Osteoblast (primary cell): ENCODE data around the gene PARD3B. TPM values are rescaled to one million over a fixed set of nuclear protein-coding genes. Genes with fewer than 3 reads are reported as not detected.

ENCODE experiments used
- DNase-seq: peaks from one replicate; pipeline ENCODE4 v3.0.0; 2011; ENCODE audit warnings: low spot score, mixed read lengths; ENCODE audit not compliant: insufficient read length; ENCODE audit errors: missing footprints
- H2AFZ ChIP-seq: 2 replicates; pipeline ENCODE4 v1.6.0; 2011; ENCODE audit warnings: mild to moderate bottlenecking, low read length
- H3K27ac ChIP-seq: 2 replicates; pipeline ENCODE4 v1.5.1; 2011; ENCODE audit warnings: mild to moderate bottlenecking, low read depth, low read length, moderate library complexity
- H3K27me3 ChIP-seq: 2 replicates; pipeline ENCODE4 v1.6.0; 2012; ENCODE audit warnings: mild to moderate bottlenecking, control low read depth, inconsistent platforms, low read length, moderate library complexity; ENCODE audit not compliant: insufficient read depth
- H3K36me3 ChIP-seq: 2 replicates; pipeline ENCODE4 v1.5.1; 2011; ENCODE audit warnings: mild to moderate bottlenecking, low read length, control low read depth, moderate library complexity; ENCODE audit not compliant: insufficient read depth
- H3K4me1 ChIP-seq: 2 replicates; pipeline ENCODE4 v1.5.1; 2011; ENCODE audit warnings: mild to moderate bottlenecking, low read length, control low read depth, moderate library complexity; ENCODE audit not compliant: insufficient read depth
- H3K4me2 ChIP-seq: 2 replicates; pipeline ENCODE4 v1.6.0; 2011; ENCODE audit warnings: mild to moderate bottlenecking, low read length; ENCODE audit not compliant: insufficient read depth
- H3K4me3 ChIP-seq: fragments of 200-600 bp; sonication (generic); 3 replicates; pipeline ENCODE4 v1.5.1; 2012; ENCODE audit warnings: mild to moderate bottlenecking, low read length, inconsistent platforms; ENCODE audit not compliant: insufficient read depth
- H3K79me2 ChIP-seq: 2 replicates; pipeline ENCODE4 v1.6.0; 2012; ENCODE audit warnings: mild to moderate bottlenecking, low read length, control low read depth, inconsistent platforms; ENCODE audit not compliant: insufficient read depth
- H3K9me3 ChIP-seq: 2 replicates; pipeline ENCODE4 v1.5.1; 2011; ENCODE audit warnings: low read depth, low read length, control low read depth
- H4K20me1 ChIP-seq: 2 replicates; pipeline ENCODE4 v1.6.0; 2012; ENCODE audit warnings: mild to moderate bottlenecking, low read length, control low read depth; ENCODE audit not compliant: insufficient read depth
- CTCF ChIP-seq: IDR thresholded peaks from 2 replicates; pipeline ENCODE4 v1.5.1; 2011; ENCODE audit warnings: mild to moderate bottlenecking, low read depth, low read length, moderate library complexity; ENCODE audit errors: extremely low read depth
- total RNA-seq: library from RNA; depleted of rRNA; stranded (reverse); fragments of >200 nt; gene quantifications from 2 replicates; pipeline ENCODE4 v1.2.3, GENCODE V29; 2012

Gene PARD3B
- total RNA-seq, 1 donor: 22.4 TPM

- Histone ChIP-seq H2AFZ (no peak overlapping the region), H3K4me2 (no peak overlapping the region), H3K27me3 (no peaks in the 10 kb centered on the region), H3K27ac (no peak overlapping the region), H3K9me3 (no peaks in the 10 kb centered on the region), H3K4me3 (no peak overlapping the region), H3K79me2 (no peaks in the 10 kb centered on the region), H3K36me3 (no peaks in the 10 kb centered on the region), H4K20me1 (no peaks in the 10 kb centered on the region), H3K4me1 (no peaks in the 10 kb centered on the region)
- TF ChIP-seq CTCF: no peak
- DNase-seq: no peak
Measured at GRCh38 chr2:205094031-205094430, 548.8 kb downstream of the PARD3B start.

- H3K27me3 ChIP-seq: no peaks in the 10 kb centered on the region
- TF ChIP-seq CTCF: no peak
- H3K4me2 ChIP-seq: no peak overlapping the region
- H3K79me2 ChIP-seq: no peaks in the 10 kb centered on the region
- no peaks in the 10 kb centered on the region for H3K4me1 ChIP-seq
- no peaks in the 10 kb centered on the region for H3K9me3 ChIP-seq
- no peak overlapping the region for H3K27ac ChIP-seq
- H3K4me3 ChIP-seq: no peak overlapping the region
- no peaks in the 10 kb centered on the region for H4K20me1 ChIP-seq
- no peak overlapping the region for H2AFZ ChIP-seq
- H3K36me3 ChIP-seq: no peaks in the 10 kb centered on the region
- no peak for DNase-seq
Measured at GRCh38 chr2:205103699-205104098, 558.4 kb downstream of the PARD3B start.

- Histone ChIP-seq H3K79me2 (no peaks in the 10 kb centered on the region), H3K9me3 (no peaks in the 10 kb centered on the region), H3K27me3 (no peaks in the 10 kb centered on the region), H3K4me1 (no peaks in the 10 kb centered on the region), H3K4me2 (no peak overlapping the region), H4K20me1 (no peaks in the 10 kb centered on the region), H2AFZ (no peak overlapping the region), H3K4me3 (no peak overlapping the region), H3K36me3 (no peaks in the 10 kb centered on the region), H3K27ac (no peak overlapping the region)
- TF ChIP-seq CTCF: no peak
- DNase-seq: no peak
Measured at GRCh38 chr2:205107810-205108209, 562.5 kb downstream of the PARD3B start.

- TF ChIP-seq CTCF: no peak
- no peak overlapping the region for H3K4me2 ChIP-seq
- DNase-seq: no peak
- no peaks in the 10 kb centered on the region for H3K4me1 ChIP-seq
- H3K4me3 ChIP-seq: no peak overlapping the region
- no peaks in the 10 kb centered on the region for H3K79me2 ChIP-seq
- H4K20me1 ChIP-seq: no peaks in the 10 kb centered on the region
- H3K27me3 ChIP-seq: no peaks in the 10 kb centered on the region
- H2AFZ ChIP-seq: no peak overlapping the region
- H3K27ac ChIP-seq: no peak overlapping the region
- no peaks in the 10 kb centered on the region for H3K9me3 ChIP-seq
- H3K36me3 ChIP-seq: no peaks in the 10 kb centered on the region
Measured at GRCh38 chr2:205115511-205115910, 570.2 kb downstream of the PARD3B start.
